ENCODE measurements around the gene UBE2Q1. TPM values are rescaled to one million over a fixed set of nuclear protein-coding genes. Genes with fewer than 3 reads are reported as not detected.
"Not testable (repeated sequence)": the region's sequence is repeated elsewhere in the genome, so short reads cannot be mapped to it uniquely, and the experiment has no call there.

Gene UBE2Q1
- total RNA-seq, 4 donors from 2014 or later = 21.8 to 159 (median 30.6) TPM

DNA sequence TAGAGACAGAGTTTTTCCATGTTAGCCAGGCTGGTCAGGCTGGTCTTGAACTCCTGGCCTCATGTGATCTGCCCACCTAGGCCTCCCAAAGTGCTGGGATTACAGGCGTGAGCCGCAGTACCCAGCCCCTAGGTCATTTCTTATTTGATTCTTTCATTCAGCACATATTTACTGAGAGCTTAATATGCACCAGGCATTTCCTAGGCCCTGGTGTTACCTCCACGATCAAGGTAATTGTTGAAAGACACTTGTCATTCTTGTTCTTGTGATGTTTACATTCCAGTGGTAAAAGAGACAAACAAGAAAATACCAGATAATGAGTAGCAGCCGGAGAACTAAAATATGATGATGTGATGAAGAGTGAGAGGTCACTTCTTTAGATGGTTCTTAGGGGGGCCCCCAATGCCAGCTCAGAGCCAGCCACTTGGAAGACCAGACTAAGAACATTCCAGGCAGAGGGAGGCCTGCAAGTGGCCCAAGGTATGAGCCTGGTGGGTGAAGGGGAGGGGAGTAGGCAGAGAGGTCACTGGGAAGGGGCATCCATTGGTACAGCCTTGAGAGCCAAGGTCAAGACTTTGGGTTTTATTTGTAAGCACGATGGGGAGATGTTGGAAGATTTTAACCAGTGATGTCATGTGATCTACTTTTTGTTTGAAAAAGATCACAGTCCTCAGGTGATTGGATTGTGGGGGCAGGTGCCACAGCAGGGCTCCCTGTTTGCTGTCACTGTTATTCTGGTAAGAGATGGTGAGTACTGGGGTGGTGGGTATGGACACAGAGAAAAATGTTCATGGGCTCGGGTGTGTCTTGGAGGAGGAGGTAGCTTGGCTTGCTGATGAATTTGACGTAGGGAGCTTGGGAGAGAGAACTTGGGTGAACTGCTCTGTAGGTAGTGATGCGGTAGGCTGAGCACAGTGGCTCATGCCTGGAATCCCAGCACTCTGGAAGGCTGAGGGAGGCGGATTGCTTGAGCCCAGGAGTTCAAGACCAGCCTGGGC lies 18.7 kb downstream of the UBE2Q1 start:
- no peak for DNase-seq
- H3K27me3 ChIP-seq = no peaks in the 10 kb centered on the region
- no peaks in the 10 kb centered on the region for H3K4me1 ChIP-seq
- no peaks in the 10 kb centered on the region for H3K36me3 ChIP-seq
- no peaks in the 10 kb centered on the region for H3K9me3 ChIP-seq
- H3K4me3 ChIP-seq = no peak overlapping the region
- H3K27ac ChIP-seq = no peak overlapping the region
- TF ChIP-seq, protein P1, sequence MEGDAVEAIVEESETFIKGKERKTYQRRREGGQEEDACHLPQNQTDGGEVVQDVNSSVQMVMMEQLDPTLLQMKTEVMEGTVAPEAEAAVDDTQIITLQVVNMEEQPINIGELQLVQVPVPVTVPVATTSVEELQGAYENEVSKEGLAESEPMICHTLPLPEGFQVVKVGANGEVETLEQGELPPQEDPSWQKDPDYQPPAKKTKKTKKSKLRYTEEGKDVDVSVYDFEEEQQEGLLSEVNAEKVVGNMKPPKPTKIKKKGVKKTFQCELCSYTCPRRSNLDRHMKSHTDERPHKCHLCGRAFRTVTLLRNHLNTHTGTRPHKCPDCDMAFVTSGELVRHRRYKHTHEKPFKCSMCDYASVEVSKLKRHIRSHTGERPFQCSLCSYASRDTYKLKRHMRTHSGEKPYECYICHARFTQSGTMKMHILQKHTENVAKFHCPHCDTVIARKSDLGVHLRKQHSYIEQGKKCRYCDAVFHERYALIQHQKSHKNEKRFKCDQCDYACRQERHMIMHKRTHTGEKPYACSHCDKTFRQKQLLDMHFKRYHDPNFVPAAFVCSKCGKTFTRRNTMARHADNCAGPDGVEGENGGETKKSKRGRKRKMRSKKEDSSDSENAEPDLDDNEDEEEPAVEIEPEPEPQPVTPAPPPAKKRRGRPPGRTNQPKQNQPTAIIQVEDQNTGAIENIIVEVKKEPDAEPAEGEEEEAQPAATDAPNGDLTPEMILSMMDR (IDR thresholded peaks at IDR 0.05) = no peak
- TF ChIP-seq POLR2A (IDR thresholded peaks at IDR 0.05) = no peak

DNA sequence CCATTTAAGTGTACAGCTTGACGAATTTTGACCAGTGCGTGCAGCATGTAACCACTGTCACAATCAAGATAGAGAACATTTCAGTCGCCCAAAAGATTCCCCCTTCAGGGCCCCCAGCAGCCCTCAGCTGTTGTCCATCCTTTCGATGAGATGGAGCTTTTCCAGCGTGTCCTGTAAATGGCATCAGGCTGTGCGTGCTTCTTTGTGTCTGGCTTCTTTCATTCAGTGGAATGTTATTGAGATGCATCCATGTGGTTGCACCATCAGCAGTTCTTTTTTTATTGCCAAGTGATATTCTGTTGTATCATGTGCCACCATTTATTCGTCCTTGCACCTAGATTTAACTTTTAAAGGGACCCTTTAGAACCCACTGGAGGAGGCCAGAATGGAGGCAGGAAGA lies 21.9 kb downstream of the UBE2Q1 start:
- no peaks in the 10 kb centered on the region for H3K27me3 ChIP-seq
- no peak overlapping the region for H3K4me3 ChIP-seq
- H3K4me1 ChIP-seq = no peaks in the 10 kb centered on the region
- TF ChIP-seq, protein P1 (IDR thresholded peaks at IDR 0.05) = no peak
- no peak for TF ChIP-seq POLR2A (IDR thresholded peaks at IDR 0.05)
- no peaks in the 10 kb centered on the region for H3K9me3 ChIP-seq
- H3K36me3 ChIP-seq = no peaks in the 10 kb centered on the region
- DNase-seq = no peak
- H3K27ac ChIP-seq = no peak overlapping the region

DNA sequence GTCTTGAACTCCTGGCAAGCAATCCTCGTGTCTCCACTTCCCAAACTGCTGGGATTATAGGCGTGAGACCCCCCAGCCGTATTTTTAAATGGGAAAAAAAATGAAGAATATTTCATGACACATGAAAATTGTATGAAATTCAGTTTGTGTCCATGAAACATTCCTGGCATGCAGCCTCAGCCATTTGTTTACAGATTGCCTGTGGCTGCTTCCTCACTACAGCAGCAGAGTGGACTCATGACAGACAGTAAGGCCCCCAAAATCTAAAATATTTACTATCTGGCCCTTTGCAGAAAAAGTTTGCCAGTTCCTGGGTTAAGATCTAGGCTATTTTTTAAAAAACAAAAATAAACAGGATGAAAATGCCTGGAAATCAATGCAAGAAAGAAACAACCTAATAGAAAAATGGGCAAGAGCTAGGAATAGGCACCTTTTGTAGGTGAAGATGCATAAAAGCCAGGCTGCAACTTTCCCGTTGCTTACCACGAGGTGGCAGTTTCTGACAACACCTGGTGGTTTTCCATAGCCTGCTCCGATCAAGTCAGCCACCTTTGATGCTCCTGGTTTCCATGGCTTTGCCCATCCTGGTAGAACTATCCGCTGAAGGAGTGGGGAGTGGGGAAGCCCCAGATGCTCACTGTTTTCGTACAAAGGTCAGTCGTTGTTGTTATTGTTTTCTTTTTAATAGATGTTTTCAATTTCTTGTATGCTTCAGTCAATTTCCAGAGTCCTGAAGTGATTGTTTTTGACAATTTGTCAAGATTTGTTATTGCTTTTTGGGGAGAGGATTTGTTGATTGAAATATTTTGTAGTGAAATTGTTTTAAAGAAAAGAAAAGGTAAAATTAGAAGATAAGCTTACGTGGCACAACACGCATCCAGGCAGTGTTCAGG lies 24.3 kb downstream of the UBE2Q1 start:
- Histone ChIP-seq H3K27me3 (no peaks in the 10 kb centered on the region), H3K4me1 (no peaks in the 10 kb centered on the region), H3K9me3 (no peaks in the 10 kb centered on the region), H3K36me3 (no peaks in the 10 kb centered on the region), H3K27ac (no peak overlapping the region), H3K4me3 (no peak overlapping the region)
- DNase-seq = peak in 1 of 3 donors; percentile 73
- TF ChIP-seq POLR2A (IDR thresholded peaks at IDR 0.05) = no peak
- TF ChIP-seq, protein P1 (IDR thresholded peaks at IDR 0.05) = peak in 4 of 6 experiments; percentile 31 to 69 (median 63)

DNA sequence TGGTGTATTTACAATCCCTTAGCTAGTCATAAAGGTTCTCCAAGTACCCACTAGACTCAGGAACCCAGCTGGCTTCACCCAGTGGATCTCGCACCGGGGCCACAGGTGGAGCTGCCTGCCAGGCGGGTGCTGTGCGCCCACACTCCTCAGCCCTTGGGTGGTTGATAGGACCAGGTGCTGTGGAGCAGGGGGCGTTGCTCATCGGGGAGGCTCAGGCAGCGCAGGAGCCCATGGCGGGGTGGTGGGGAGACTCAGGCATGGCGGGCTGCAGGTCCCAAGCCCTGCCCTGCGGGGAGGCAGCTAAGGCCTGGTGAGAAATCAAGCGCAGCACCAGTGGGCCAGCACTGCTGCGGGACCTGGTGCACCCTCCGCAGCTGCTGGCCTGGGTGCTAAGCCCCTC lies 26.5 kb downstream of the UBE2Q1 start:
- not testable (repeated sequence) for H3K36me3 ChIP-seq, H3K9me3 ChIP-seq, H3K27me3 ChIP-seq, H3K4me3 ChIP-seq, H3K27ac ChIP-seq, H3K4me1 ChIP-seq, DNase-seq

DNA sequence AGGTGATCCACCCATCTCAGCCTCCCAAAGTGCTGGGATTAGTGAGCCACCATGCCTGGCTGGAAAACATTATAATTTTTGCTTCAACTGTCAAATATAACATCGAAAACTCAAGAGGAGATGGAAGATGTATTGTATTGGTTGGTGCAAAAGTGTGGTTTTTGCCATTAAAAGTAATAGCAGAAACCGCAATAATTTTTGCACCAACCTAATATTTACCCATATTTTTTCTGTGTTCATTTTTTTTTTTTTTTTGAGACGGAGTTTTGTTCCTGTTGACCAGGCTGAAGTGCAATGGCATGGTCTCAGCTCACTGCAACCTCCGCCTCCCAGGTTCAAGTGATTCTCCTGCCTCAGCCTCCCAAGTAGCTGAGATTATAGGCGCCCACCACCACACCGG lies 29.2 kb downstream of the UBE2Q1 start:
- Histone ChIP-seq H3K27ac (no peak overlapping the region), H3K27me3 (no peaks in the 10 kb centered on the region), H3K36me3 (no peaks in the 10 kb centered on the region), H3K4me3 (no peak overlapping the region), H3K4me1 (no peaks in the 10 kb centered on the region), H3K9me3 (no peaks in the 10 kb centered on the region)
- no peak for DNase-seq
- TF ChIP-seq, protein P1 (IDR thresholded peaks at IDR 0.05) = no peak
- TF ChIP-seq POLR2A (IDR thresholded peaks at IDR 0.05) = no peak
